Neural progenitor cell (in vitro differentiated cells): Measurements from ENCODE around the gene SLC47A2.

ENCODE experiments used
- CTCF ChIP-seq: fragments of 200-600 bp; sonication (generic); IDR thresholded peaks from 2 replicates; pipeline ENCODE4 v1.5.1; 2017; ENCODE audit warnings: antibody characterized with exemption, mild to moderate bottlenecking
- EZH2 ChIP-seq: fragments of 200-600 bp; sonication (generic); IDR thresholded peaks from 2 replicates; pipeline ENCODE4 v1.6.1; 2017; ENCODE audit warnings: antibody characterized with exemption, mild to moderate bottlenecking, moderate library complexity
- EZH2phosphoT487 ChIP-seq: fragments of 200-600 bp; sonication (generic); IDR thresholded peaks from 2 replicates; pipeline ENCODE4 v1.6.1; 2017; ENCODE audit warnings: antibody characterized with exemption

- TF ChIP-seq CTCF: no peak
- no peak for TF ChIP-seq EZH2phosphoT487
- TF ChIP-seq EZH2: no peak
These were observed 71.7 kb downstream of the SLC47A2 start for GRCh38 chr17:19644493-19645210.
